GM23338 (cell line): ENCODE measurements around the gene AGFG2. TPM values are rescaled to one million over a fixed set of nuclear protein-coding genes. Genes with fewer than 3 reads are reported as not detected.

Experiments used
- ATAC-seq: fragments of 200-7000 bp; cut with Tn5 transposase; 3 replicates; pipeline ENCODE4 v1.9.1; 2020
- DNase-seq: peaks from one replicate; pipeline ENCODE4 v3.0.0-alpha.2; 2015; ENCODE audit warnings: low spot score
- H2AFZ ChIP-seq: fragments of 200-600 bp; sonication (generic); 2 replicates; pipeline ENCODE4 v1.8.0; 2016; ENCODE audit warnings: antibody characterized with exemption, mild to moderate bottlenecking, moderate library complexity
- H3F3A ChIP-seq: fragments of 200-600 bp; sonication (generic); replicated peaks from 2 replicates; pipeline ENCODE4 v1.8.0; 2017; ENCODE audit warnings: antibody characterized with exemption, mixed run types, low read depth
- H3K27ac ChIP-seq: fragments of 200-600 bp; sonication (generic); 2 replicates; pipeline ENCODE4 v1.6.1; 2016; ENCODE audit warnings: low read depth
- H3K27me3 ChIP-seq: fragments of 200-600 bp; sonication (generic); 2 replicates; pipeline ENCODE4 v1.8.0; 2016; ENCODE audit warnings: mild to moderate bottlenecking, mixed run types, moderate library complexity; ENCODE audit not compliant: insufficient read depth
- H3K36me3 ChIP-seq: fragments of 200-600 bp; sonication (generic); 2 replicates; pipeline ENCODE4 v1.8.0; 2016; ENCODE audit warnings: mild to moderate bottlenecking; ENCODE audit not compliant: insufficient read depth
- H3K4me1 ChIP-seq: fragments of 200-600 bp; sonication (generic); 2 replicates; pipeline ENCODE4 v1.8.0; 2016; ENCODE audit warnings: mild to moderate bottlenecking, moderate library complexity; ENCODE audit not compliant: insufficient read depth
- H3K4me2 ChIP-seq: fragments of 200-600 bp; sonication (generic); 2 replicates; pipeline ENCODE4 v1.7.1; 2017; ENCODE audit warnings: mixed run types
- H3K4me3 ChIP-seq: fragments of 200-600 bp; sonication (generic); 2 replicates; pipeline ENCODE4 v1.6.1; 2016; ENCODE audit warnings: mixed run types
- H3K79me2 ChIP-seq: fragments of 200-600 bp; sonication (generic); replicated peaks from 2 replicates; pipeline ENCODE4 v1.8.0; 2017; ENCODE audit warnings: mild to moderate bottlenecking; ENCODE audit not compliant: insufficient read depth
- H3K9me2 ChIP-seq: fragments of 200-600 bp; sonication (generic); 2 replicates; pipeline ENCODE4 v1.8.0; 2017; ENCODE audit not compliant: insufficient read depth
- H4K20me1 ChIP-seq: fragments of 200-600 bp; sonication (generic); replicated peaks from 2 replicates; pipeline ENCODE4 v1.8.0; 2017; ENCODE audit warnings: mild to moderate bottlenecking; ENCODE audit not compliant: insufficient read depth
- H3K27ac Mint-ChIP-seq: 2 replicates; pipeline ENCODE4 v1.8.0; 2020; ENCODE audit warnings: inconsistent platforms, mild to moderate bottlenecking, moderate library complexity, mixed read lengths
- H3K27me3 Mint-ChIP-seq: 3 replicates; pipeline ENCODE4 v1.8.0; 2022; ENCODE audit warnings: low read depth, mild to moderate bottlenecking, moderate library complexity, mixed read lengths, inconsistent platforms; ENCODE audit not compliant: insufficient read depth, poor library complexity
- H3K36me3 Mint-ChIP-seq: 3 replicates; pipeline ENCODE4 v1.8.0; 2021; ENCODE audit warnings: low read depth, mild to moderate bottlenecking, inconsistent platforms, moderate library complexity, mixed read lengths
- H3K4me1 Mint-ChIP-seq: 3 replicates; pipeline ENCODE4 v1.8.0; 2020; ENCODE audit warnings: mild to moderate bottlenecking, inconsistent platforms, mixed read lengths
- H3K4me3 Mint-ChIP-seq: 3 replicates; pipeline ENCODE4 v1.8.0; 2021; ENCODE audit warnings: moderate library complexity, mild to moderate bottlenecking, inconsistent platforms, mixed read lengths
- H3K9me3 Mint-ChIP-seq: 3 replicates; pipeline ENCODE4 v1.8.0; 2020; ENCODE audit warnings: moderate library complexity, mild to moderate bottlenecking, inconsistent platforms, mixed read lengths
- CREB1 ChIP-seq: fragments of 250-450 bp; sonication (Bioruptor Pico); IDR thresholded peaks from 2 replicates; pipeline ENCODE4 v1.5.0; 2020; ENCODE audit warnings: low read depth, mild to moderate bottlenecking, moderate library complexity
- CTCF ChIP-seq, 2 experiments: fragments of 200-600 bp in 1 of 2; sonication (generic) in 1 of 2; conservative IDR thresholded peaks; 2 replicates each; pipeline versions ENCODE4 v1.5.1 to v1.6.1; 2016 to 2017; ENCODE audit warnings: antibody characterized with exemption in 2 of 2, low read depth in 2 of 2, mild to moderate bottlenecking in 2 of 2, moderate library complexity in 1 of 2
- EZH2 ChIP-seq: fragments of 200-600 bp; sonication (generic); IDR thresholded peaks from one replicate; pipeline ENCODE4 v1.8.0; 2017; ENCODE audit warnings: antibody characterized with exemption, mild to moderate bottlenecking, low read depth; ENCODE audit not compliant: unreplicated experiment
- EZH2phosphoT487 ChIP-seq: fragments of 200-600 bp; sonication (generic); IDR thresholded peaks from one replicate; pipeline ENCODE4 v1.8.1; 2018; ENCODE audit warnings: antibody characterized with exemption; ENCODE audit not compliant: unreplicated experiment
- JUNB ChIP-seq: IDR thresholded peaks from one replicate; pipeline ENCODE4 v1.6.1; 2016; ENCODE audit warnings: antibody characterized with exemption; ENCODE audit not compliant: unreplicated experiment
- NANOG ChIP-seq: IDR thresholded peaks from 2 replicates; pipeline ENCODE4 v1.6.1; 2016; ENCODE audit warnings: antibody characterized with exemption, borderline replicate concordance
- POLR2AphosphoS5 ChIP-seq: IDR thresholded peaks from 2 replicates; pipeline ENCODE4 v1.6.1; 2016; ENCODE audit warnings: antibody characterized with exemption, low read depth
- STAT1 ChIP-seq: IDR thresholded peaks from one replicate; pipeline ENCODE4 v1.6.1; 2016; ENCODE audit warnings: antibody characterized with exemption; ENCODE audit not compliant: unreplicated experiment
- ZNF114 ChIP-seq: fragments of 250-450 bp; sonication (Bioruptor Pico); IDR thresholded peaks from 2 replicates; pipeline ENCODE4 v1.5.0; 2020; ENCODE audit warnings: mild to moderate bottlenecking, moderate library complexity
- ZNF331 ChIP-seq: fragments of 250-450 bp; sonication (Bioruptor Pico); IDR thresholded peaks from 2 replicates; pipeline ENCODE4 v1.5.0; 2020; ENCODE audit warnings: low read depth, mild to moderate bottlenecking, moderate library complexity
- ZNF462 ChIP-seq: fragments of 250-450 bp; sonication (Bioruptor Pico); IDR thresholded peaks from 2 replicates; pipeline ENCODE4 v1.5.0; 2020; ENCODE audit warnings: mild to moderate bottlenecking, moderate library complexity
- polyA plus RNA-seq: library from polyadenylated mRNA; unstranded; fragments of >200 nt; fragmentation: Nextera tagmentation; extraction: Ambion mirVana; gene quantifications from 2 replicates; pipeline ENCODE4 v1.2.1, GENCODE V29; 2016
- total RNA-seq: library from RNA; depleted of rRNA; stranded (reverse); fragments of >200 nt; shearing (Covaris generic); gene quantifications from 2 replicates; pipeline ENCODE4 v1.2.3, GENCODE V29; 2014
- TF ChIP-seq, protein P1 (sequence below): IDR thresholded peaks from one replicate; pipeline ENCODE4 v1.6.1; 2018; ENCODE audit warnings: antibody characterized with exemption; ENCODE audit not compliant: unreplicated experiment
- TF ChIP-seq, protein P2 (sequence below): IDR thresholded peaks from 2 replicates; pipeline ENCODE4 v1.6.1; 2016; ENCODE audit warnings: antibody characterized with exemption

Gene AGFG2
- total and polyA plus RNA-seq, 2 experiments from 2014 or later, result 2.3 to 8.9 TPM

DNA sequence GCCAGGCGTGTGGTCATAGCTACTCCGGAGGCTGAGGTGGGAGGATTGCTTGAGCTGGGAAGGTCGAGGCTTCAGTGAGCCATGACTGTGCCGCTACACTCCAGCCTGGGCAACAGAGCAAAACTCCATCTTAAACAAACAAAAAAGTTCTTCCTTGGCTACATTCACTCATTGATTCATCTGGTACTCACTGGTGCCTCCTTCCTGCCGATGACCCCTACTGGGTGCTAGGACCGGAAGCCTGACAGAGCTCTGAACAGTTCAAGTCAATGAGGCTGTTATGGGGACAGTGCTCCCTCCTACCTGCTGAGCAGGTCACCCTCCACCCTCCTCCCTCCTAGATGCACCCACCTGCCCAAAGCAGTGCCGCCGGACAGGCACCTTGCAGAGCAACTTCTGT, 68.1 kb downstream of the AGFG2 start:
- H3K79me2 ChIP-seq, result no peaks in the 10 kb centered on the region
- H3K4me3 ChIP-seq, result no peak overlapping the region
- no peaks in the 10 kb centered on the region for H3K36me3 ChIP-seq
- Mint-ChIP-seq H3K4me1 (peaks cover 22% of the 10 kb centered on the region), H3K36me3 (peaks cover 10% of the 10 kb centered on the region; the same call in 2 of the 3 replicates), H3K9me3 (no peaks in the 10 kb centered on the region), H3K27ac (no peak overlapping the region), H3K4me3 (no peak overlapping the region), H3K27me3 (peaks cover 35% of the 10 kb centered on the region)
- peaks cover 13% of the 10 kb centered on the region for H3K27me3 ChIP-seq
- TF ChIP-seq JUNB, result no peak
- TF ChIP-seq STAT1, result no peak
- no peak for TF ChIP-seq ZNF462 (CRISPR knock-in tag)
- no peak for TF ChIP-seq NANOG
- TF ChIP-seq, protein P1, sequence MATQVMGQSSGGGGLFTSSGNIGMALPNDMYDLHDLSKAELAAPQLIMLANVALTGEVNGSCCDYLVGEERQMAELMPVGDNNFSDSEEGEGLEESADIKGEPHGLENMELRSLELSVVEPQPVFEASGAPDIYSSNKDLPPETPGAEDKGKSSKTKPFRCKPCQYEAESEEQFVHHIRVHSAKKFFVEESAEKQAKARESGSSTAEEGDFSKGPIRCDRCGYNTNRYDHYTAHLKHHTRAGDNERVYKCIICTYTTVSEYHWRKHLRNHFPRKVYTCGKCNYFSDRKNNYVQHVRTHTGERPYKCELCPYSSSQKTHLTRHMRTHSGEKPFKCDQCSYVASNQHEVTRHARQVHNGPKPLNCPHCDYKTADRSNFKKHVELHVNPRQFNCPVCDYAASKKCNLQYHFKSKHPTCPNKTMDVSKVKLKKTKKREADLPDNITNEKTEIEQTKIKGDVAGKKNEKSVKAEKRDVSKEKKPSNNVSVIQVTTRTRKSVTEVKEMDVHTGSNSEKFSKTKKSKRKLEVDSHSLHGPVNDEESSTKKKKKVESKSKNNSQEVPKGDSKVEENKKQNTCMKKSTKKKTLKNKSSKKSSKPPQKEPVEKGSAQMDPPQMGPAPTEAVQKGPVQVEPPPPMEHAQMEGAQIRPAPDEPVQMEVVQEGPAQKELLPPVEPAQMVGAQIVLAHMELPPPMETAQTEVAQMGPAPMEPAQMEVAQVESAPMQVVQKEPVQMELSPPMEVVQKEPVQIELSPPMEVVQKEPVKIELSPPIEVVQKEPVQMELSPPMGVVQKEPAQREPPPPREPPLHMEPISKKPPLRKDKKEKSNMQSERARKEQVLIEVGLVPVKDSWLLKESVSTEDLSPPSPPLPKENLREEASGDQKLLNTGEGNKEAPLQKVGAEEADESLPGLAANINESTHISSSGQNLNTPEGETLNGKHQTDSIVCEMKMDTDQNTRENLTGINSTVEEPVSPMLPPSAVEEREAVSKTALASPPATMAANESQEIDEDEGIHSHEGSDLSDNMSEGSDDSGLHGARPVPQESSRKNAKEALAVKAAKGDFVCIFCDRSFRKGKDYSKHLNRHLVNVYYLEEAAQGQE, result no peak
- TF ChIP-seq CTCF (conservative IDR thresholded peaks at IDR 0.05; ENCODE audit: low read depth in 2 of 2), result no peak
- no peak for TF ChIP-seq CREB1 (CRISPR knock-in tag)
- TF ChIP-seq ZNF331 (CRISPR knock-in tag), result no peak
- no peak for TF ChIP-seq EZH2
- TF ChIP-seq, protein P2, sequence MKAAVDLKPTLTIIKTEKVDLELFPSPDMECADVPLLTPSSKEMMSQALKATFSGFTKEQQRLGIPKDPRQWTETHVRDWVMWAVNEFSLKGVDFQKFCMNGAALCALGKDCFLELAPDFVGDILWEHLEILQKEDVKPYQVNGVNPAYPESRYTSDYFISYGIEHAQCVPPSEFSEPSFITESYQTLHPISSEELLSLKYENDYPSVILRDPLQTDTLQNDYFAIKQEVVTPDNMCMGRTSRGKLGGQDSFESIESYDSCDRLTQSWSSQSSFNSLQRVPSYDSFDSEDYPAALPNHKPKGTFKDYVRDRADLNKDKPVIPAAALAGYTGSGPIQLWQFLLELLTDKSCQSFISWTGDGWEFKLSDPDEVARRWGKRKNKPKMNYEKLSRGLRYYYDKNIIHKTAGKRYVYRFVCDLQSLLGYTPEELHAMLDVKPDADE, result no peak
- no peak for TF ChIP-seq EZH2phosphoT487
- TF ChIP-seq ZNF114 (CRISPR knock-in tag), result no peak
- TF ChIP-seq POLR2AphosphoS5, result no peak
- peaks cover 5% of the 10 kb centered on the region; the same call in 1 of the 2 replicates for H3F3A ChIP-seq
- no peak for DNase-seq
- no peak overlapping the region for H2AFZ ChIP-seq
- no peak overlapping the region for H3K4me2 ChIP-seq
- no peaks in the 10 kb centered on the region for H4K20me1 ChIP-seq
- ATAC-seq, result no peak
- peaks cover 18% of the 10 kb centered on the region for H3K4me1 ChIP-seq
- H3K9me2 ChIP-seq, result no peaks in the 10 kb centered on the region
- no peak overlapping the region for H3K27ac ChIP-seq
